Activated CD8-positive, alpha-beta T cell treated with anti-CD3 and anti-CD28 coated beads, Interleukin-2, amount 10 ng/mL, durations not matched to agents 7 days and 5 days (primary cell): ENCODE results near the gene RNF186. TPM values are rescaled to one million over a fixed set of nuclear protein-coding genes. Genes with fewer than 3 reads are reported as not detected.
"Not testable (repeated sequence)": the region's sequence is repeated elsewhere in the genome, so short reads cannot be mapped to it uniquely, and the experiment has no call there.

Source experiments
- ATAC-seq: fragments of 150-1000 bp; cut with Tn5 transposase; one replicate; pipeline ENCODE4 v1.10.0; 2021; ENCODE audit warnings: moderate library complexity
- CTCF ChIA-PET: fragments of 350-600 bp; sonication (Branson Sonifier 250); formaldehyde crosslinking; loops from one replicate; lab custom pipeline; 2021; ENCODE audit warnings: antibody characterized with exemption; lab: Charles Lee
- POLR2A ChIA-PET: fragments of 350-600 bp; sonication (Branson Sonifier 250); formaldehyde crosslinking; loops from one replicate; lab custom pipeline; 2021; ENCODE audit warnings: antibody characterized with exemption; lab: Charles Lee
- DNase-seq: peaks from one replicate; pipeline ENCODE4 v3.0.0-alpha.2; 2020
- H3K27ac Mint-ChIP-seq: one replicate; pipeline ENCODE4 v1.8.0; 2021; ENCODE audit warnings: mild to moderate bottlenecking, mixed read lengths
- H3K27me3 Mint-ChIP-seq: one replicate; pipeline ENCODE4 v1.8.0; 2021; ENCODE audit warnings: low read depth, mixed read lengths
- H3K36me3 Mint-ChIP-seq: one replicate; pipeline ENCODE4 v1.8.0; 2021; ENCODE audit warnings: low read depth, mixed read lengths
- H3K4me1 Mint-ChIP-seq: one replicate; pipeline ENCODE4 v1.8.0; 2021; ENCODE audit warnings: low read depth, mixed read lengths
- H3K4me3 Mint-ChIP-seq: one replicate; pipeline ENCODE4 v1.8.0; 2021; ENCODE audit warnings: mild to moderate bottlenecking, mixed read lengths
- H3K9me3 Mint-ChIP-seq: one replicate; pipeline ENCODE4 v1.8.0; 2022; ENCODE audit warnings: mixed read lengths; ENCODE audit not compliant: insufficient read depth
- total RNA-seq, 2 experiments: library from RNA; stranded (reverse); gene quantifications; one replicate each; pipeline ENCODE4 v1.2.3, GENCODE V29; 2021

Gene RNF186
- total RNA-seq, 2 experiments from 2014 or later, result not detected

GRCh38 chr1:19847334-19847733 is 32.3 kb upstream of the RNF186 start:
- ATAC-seq, H3K4me3 Mint-ChIP-seq, H3K9me3 Mint-ChIP-seq, H3K36me3 Mint-ChIP-seq, H3K27ac Mint-ChIP-seq, CTCF ChIA-PET, H3K4me1 Mint-ChIP-seq, DNase-seq, POLR2A ChIA-PET: not testable (repeated sequence)
- peaks cover 33% of the 10 kb centered on the region for H3K27me3 Mint-ChIP-seq

- ChIA-PET POLR2A (no interaction called here), CTCF (no interaction called here)
- Mint-ChIP-seq H3K9me3 (no peaks in the 10 kb centered on the region), H3K27ac (no peak overlapping the region), H3K4me3 (no peak overlapping the region), H3K36me3 (no peaks in the 10 kb centered on the region), H3K4me1 (no peaks in the 10 kb centered on the region), H3K27me3 (peaks cover 28% of the 10 kb centered on the region)
- no peak for ATAC-seq
- DNase-seq, result no peak
Observed at GRCh38 chr1:19846338-19846737, 31.3 kb upstream of the RNF186 start.

DNA sequence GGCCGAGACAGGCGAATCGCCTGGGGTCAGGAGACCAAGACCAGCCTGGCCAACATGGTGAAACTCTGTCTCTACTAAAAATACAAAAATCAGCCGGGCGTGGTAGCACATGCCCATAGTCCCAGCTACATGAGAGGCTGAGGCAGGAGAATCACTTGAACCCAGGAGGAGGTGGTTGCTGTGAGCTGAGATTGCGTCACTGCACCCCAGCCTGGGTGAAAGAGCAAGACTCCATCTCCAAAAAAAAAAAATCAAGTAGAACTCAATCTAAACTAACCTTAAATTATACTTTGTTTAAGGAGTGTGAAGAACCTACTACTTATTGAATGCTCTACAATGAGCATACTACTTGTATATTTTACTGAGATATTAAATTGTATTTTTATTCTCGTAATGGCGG is 30.5 kb upstream of the RNF186 start:
- Mint-ChIP-seq H3K36me3 (no peaks in the 10 kb centered on the region), H3K9me3 (no peaks in the 10 kb centered on the region), H3K4me3 (no peak overlapping the region), H3K27ac (no peak overlapping the region), H3K4me1 (no peaks in the 10 kb centered on the region), H3K27me3 (peaks cover 28% of the 10 kb centered on the region)
- DNase-seq (no peak), ATAC-seq (no peak)
- ChIA-PET POLR2A (no interaction called here), CTCF (no interaction called here)

DNA sequence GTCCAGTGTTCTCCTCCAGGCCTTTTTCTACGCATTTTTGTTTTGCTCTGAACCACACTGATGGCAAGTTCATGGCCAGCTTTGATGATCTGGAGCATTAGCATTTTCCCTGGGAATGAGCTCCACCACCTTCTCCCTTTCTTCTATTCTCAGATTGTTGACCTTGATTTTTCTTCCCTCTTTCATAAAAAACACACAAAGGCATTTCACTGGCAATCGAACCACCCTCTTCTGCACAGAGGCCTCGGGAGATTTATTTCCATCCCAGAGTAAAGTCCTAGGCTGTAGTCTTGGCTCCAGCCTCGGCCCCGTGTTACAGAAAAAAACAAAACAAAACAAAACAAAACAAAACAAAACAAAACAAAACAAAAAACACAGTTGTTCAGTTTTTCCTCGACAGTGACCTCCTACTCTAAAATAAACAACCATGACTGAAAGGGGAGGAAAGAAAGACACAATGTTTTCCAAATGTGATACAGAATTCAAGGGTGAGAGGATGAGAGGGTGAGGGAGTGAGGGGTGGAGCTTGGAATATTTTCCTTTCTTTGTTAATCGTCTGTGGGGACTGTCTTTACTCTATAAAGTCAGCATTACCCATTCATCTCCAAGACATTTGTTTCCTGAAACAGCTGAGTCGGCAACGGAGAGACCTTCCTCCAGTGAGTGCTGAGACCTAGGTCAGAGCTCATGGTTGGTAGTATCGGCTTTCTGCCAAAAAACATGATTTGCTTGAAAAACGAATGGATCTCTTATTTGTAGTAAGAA is 29.8 kb upstream of the RNF186 start:
- ChIA-PET POLR2A (interaction anchor here (0.6 kb wide), 1 partner anchor 621 kb away, joined by 4 read pairs; no protein-coding TSS in a partner anchor), CTCF (interaction anchor here (1.2 kb wide), 1 partner anchor 37 kb away, joined by 3 read pairs; the partner anchor contains the start of gene OTUD3)
- Mint-ChIP-seq H3K36me3 (no peaks in the 10 kb centered on the region), H3K4me1 (no peaks in the 10 kb centered on the region), H3K4me3 (no peak overlapping the region), H3K27me3 (peaks cover 28% of the 10 kb centered on the region), H3K27ac (no peak overlapping the region), H3K9me3 (no peaks in the 10 kb centered on the region)
- ATAC-seq, result no peak
- DNase-seq, result no peak

DNA sequence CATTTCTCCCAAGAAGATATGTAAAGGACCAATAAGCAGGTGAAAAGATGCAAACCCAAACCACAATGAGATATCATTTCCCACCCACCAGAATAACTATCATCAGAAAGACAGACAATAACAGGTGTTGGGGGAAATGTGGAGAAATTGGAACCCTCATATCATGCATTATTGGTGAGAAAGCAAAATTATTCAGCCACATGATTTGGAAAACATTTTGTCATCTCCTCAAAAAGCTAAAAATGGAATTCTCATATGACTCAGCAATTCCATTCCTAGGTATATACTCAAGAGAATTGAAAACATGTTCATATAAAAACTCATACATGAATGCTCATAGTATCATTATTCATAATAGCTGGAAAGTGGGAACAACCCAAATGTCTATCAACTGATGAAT is 25.1 kb upstream of the RNF186 start:
- DNase-seq (no peak), ATAC-seq (no peak)
- Mint-ChIP-seq H3K27me3 (peaks cover 31% of the 10 kb centered on the region), H3K36me3 (no peaks in the 10 kb centered on the region), H3K9me3 (no peaks in the 10 kb centered on the region), H3K4me3 (no peak overlapping the region), H3K4me1 (no peaks in the 10 kb centered on the region), H3K27ac (no peak overlapping the region)
- POLR2A ChIA-PET, result no interaction called here
- CTCF ChIA-PET, result interaction anchor here (1.0 to 1.2 kb wide), 2 partner anchors 18 to 27 kb away, joined by 3 read pairs; no protein-coding TSS in a partner anchor

- ChIA-PET CTCF (no interaction called here), POLR2A (no interaction called here)
- Mint-ChIP-seq H3K36me3 (no peaks in the 10 kb centered on the region), H3K4me3 (no peak overlapping the region), H3K9me3 (no peaks in the 10 kb centered on the region), H3K4me1 (no peaks in the 10 kb centered on the region), H3K27ac (no peak overlapping the region), H3K27me3 (peaks cover 22% of the 10 kb centered on the region)
- ATAC-seq (no peak), DNase-seq (no peak)
Observed at GRCh38 chr1:19837866-19838265, 22.8 kb upstream of the RNF186 start.

GRCh38 chr1:19835578-19835977 is 20.5 kb upstream of the RNF186 start:
- H3K4me1 Mint-ChIP-seq, result peaks cover 9% of the 10 kb centered on the region
- POLR2A ChIA-PET, result no interaction called here
- no peak overlapping the region for H3K27ac Mint-ChIP-seq
- H3K27me3 Mint-ChIP-seq, result peaks cover 25% of the 10 kb centered on the region
- H3K9me3 Mint-ChIP-seq, result peaks cover 8% of the 10 kb centered on the region
- DNase-seq (no peak), ATAC-seq (no peak)
- H3K4me3 Mint-ChIP-seq, result no peak overlapping the region
- CTCF ChIA-PET, result no interaction called here
- no peaks in the 10 kb centered on the region for H3K36me3 Mint-ChIP-seq

DNA sequence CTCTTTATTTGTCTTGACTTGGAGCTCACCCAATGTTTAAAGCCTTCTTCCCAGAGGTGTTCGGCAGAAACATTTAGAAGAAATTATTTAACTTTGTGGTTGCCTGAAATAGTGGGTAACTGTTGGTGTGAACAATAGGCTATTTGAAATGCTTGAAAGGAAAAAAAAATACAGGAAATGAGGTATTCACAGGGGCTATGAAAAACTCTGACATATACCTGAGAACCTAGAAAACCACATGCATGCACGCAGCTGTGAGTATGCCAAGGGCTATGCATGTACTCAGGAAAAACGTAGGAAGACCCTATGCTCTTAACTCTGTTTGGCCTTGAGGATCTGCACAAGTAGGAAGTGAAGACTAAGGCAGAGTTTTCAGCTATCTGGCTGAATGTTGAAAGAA is 16.4 kb upstream of the RNF186 start:
- no peak for ATAC-seq
- POLR2A ChIA-PET, result no interaction called here
- Mint-ChIP-seq H3K4me1 (peaks cover 9% of the 10 kb centered on the region), H3K27me3 (peaks cover 31% of the 10 kb centered on the region), H3K27ac (no peak overlapping the region), H3K9me3 (peaks cover 8% of the 10 kb centered on the region), H3K4me3 (no peak overlapping the region), H3K36me3 (no peaks in the 10 kb centered on the region)
- CTCF ChIA-PET, result interaction anchor here (1.1 kb wide), 2 partner anchors 22 to 116 kb away, joined by 3 read pairs; no protein-coding TSS in a partner anchor
- no peak for DNase-seq

DNA sequence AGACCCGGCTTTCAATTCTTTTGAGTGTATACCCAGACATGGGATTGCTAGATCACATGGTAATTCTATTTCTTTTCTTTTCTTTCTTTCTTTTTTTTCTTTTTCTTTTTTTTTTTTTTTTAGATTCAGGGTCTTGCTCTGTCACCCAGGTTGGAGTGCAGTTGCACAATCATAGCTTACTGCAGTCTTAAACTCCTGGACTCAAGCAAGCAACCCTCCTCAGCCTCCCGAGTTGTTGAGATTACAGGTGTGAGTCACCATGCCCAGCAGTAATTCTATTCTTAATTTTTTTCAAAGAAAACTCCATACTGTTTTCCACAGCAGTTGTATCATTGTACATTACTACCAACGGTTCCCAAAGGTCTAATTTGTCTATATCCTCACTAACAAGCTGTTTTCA is 13.5 kb upstream of the RNF186 start:
- ChIA-PET POLR2A (no interaction called here), CTCF (no interaction called here)
- Mint-ChIP-seq H3K4me1 (peaks cover 17% of the 10 kb centered on the region), H3K36me3 (no peaks in the 10 kb centered on the region), H3K27ac (no peak overlapping the region), H3K4me3 (no peak overlapping the region), H3K27me3 (peaks cover 24% of the 10 kb centered on the region), H3K9me3 (peaks cover 8% of the 10 kb centered on the region)
- DNase-seq (no peak), ATAC-seq (no peak)

DNA sequence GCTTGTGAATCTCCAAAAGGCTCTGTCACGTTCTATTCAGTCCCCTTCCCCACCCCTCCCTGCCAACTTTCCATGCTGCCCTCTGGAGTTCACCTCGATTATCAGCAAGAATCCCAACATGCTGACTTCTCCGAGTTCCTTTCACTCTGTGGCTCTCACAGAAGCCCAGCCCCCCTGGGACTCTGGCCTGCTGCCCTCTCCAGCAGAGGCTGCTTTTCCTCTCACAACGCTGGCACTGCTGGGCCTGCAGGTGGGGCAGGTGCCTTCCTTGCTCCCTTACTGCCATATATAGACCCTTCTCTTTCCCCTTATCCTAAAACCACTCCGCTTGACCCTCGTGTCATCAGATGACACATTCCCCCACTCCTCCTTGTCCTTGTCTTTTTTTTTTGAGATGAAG is 10.2 kb upstream of the RNF186 start:
- POLR2A ChIA-PET, result no interaction called here
- CTCF ChIA-PET, result no interaction called here
- Mint-ChIP-seq H3K27ac (no peak overlapping the region), H3K4me3 (no peak overlapping the region), H3K36me3 (no peaks in the 10 kb centered on the region), H3K27me3 (peaks cover 24% of the 10 kb centered on the region), H3K4me1 (peaks cover 8% of the 10 kb centered on the region), H3K9me3 (no peaks in the 10 kb centered on the region)
- no peak for DNase-seq
- no peak for ATAC-seq

DNA sequence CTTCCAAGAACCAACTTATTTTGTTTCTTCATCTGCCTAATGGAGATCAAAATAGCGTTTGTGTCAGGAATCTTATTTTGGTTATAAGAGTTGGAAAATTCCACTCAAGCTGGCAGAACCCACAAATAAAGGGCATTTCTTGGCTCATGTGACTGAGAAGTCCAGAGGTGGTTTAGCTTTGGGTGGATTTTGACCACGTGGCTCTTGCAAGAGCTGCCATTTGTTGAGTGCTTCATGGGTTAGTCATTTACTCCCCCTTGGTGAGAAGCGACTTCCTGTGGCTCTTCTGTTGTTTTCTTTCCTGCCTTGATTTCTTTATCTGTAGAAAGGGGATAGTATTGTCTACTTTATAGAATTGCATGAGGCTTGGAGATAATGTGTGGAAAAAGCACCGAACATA is 9.5 kb upstream of the RNF186 start:
- H3K4me3 Mint-ChIP-seq, result no peak overlapping the region
- DNase-seq, result no peak
- ChIA-PET CTCF (no interaction called here), POLR2A (no interaction called here)
- no peaks in the 10 kb centered on the region for H3K36me3 Mint-ChIP-seq
- H3K4me1 Mint-ChIP-seq, result peaks cover 8% of the 10 kb centered on the region
- no peaks in the 10 kb centered on the region for H3K9me3 Mint-ChIP-seq
- H3K27ac Mint-ChIP-seq, result no peak overlapping the region
- peaks cover 22% of the 10 kb centered on the region for H3K27me3 Mint-ChIP-seq
- no peak for ATAC-seq

DNA sequence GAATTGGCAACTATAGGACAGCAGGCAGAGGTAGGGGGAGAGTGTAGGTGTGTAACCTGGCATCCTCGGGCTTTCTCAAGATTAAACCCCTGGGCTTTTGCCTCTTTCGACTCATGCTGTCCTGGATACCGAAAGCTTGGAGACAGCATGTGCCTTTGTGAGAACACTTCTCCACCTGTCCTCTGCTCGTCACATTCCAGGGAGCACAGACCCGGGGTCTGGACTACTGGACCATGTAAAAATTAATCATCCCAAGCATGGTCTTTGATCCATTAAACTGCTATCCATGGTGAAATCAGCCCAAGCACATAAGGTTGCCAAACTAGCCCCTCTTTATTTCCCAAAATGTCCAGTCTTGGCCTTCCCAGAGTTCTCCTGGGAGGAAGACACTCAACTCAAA is 9.0 kb upstream of the RNF186 start:
- ChIA-PET CTCF (interaction anchor here (1.8 kb wide), 1 partner anchor 109 kb away, joined by 4 read pairs; no protein-coding TSS in a partner anchor), POLR2A (no interaction called here)
- Mint-ChIP-seq H3K4me1 (peaks cover 8% of the 10 kb centered on the region), H3K27me3 (peaks cover 18% of the 10 kb centered on the region), H3K9me3 (no peaks in the 10 kb centered on the region), H3K27ac (no peak overlapping the region), H3K36me3 (no peaks in the 10 kb centered on the region), H3K4me3 (no peak overlapping the region)
- DNase-seq, result no peak
- no peak for ATAC-seq
